CD4-positive, alpha-beta memory T cell (primary cell): Measurements from ENCODE around the gene EPHB1. TPM values are rescaled to one million over a fixed set of nuclear protein-coding genes. Genes with fewer than 3 reads are reported as not detected.

Experiments
- CTCF ChIA-PET: fragments of 350-600 bp; sonication (Branson Sonifier 250); formaldehyde crosslinking; loops from one replicate; lab custom pipeline; 2021; ENCODE audit warnings: inconsistent platforms; ENCODE audit not compliant: partially characterized antibody; lab: Charles Lee
- POLR2A ChIA-PET: fragments of 350-600 bp; sonication (Branson Sonifier 250); formaldehyde crosslinking; loops from one replicate; lab custom pipeline; 2021; ENCODE audit not compliant: partially characterized antibody; lab: Charles Lee
- DNase-seq, 5 donors: peaks; one replicate each; pipeline versions ENCODE4 v3.0.0 to v3.0.0-alpha.2; 2020 to 2022; ENCODE audit warnings: mixed read lengths in 1 of 5
- H3K27ac ChIP-seq: one replicate; pipeline ENCODE4 v1.7.0; 2013; ENCODE audit warnings: low read depth, low read length
- H3K27me3 ChIP-seq: 2 replicates; pipeline ENCODE4 v1.7.0; 2013; ENCODE audit warnings: mild to moderate bottlenecking, low read length, moderate library complexity; ENCODE audit not compliant: insufficient read depth
- H3K36me3 ChIP-seq: 2 replicates; pipeline ENCODE4 v1.7.0; 2013; ENCODE audit warnings: mild to moderate bottlenecking, low read length, moderate library complexity; ENCODE audit not compliant: insufficient read depth
- H3K4me1 ChIP-seq: 2 replicates; pipeline ENCODE4 v1.7.0; 2013; ENCODE audit warnings: mild to moderate bottlenecking, low read length, moderate library complexity; ENCODE audit not compliant: insufficient read depth
- H3K4me3 ChIP-seq, 2 donors: one replicate each; pipeline ENCODE4 v1.7.0; 2013; ENCODE audit warnings: low read length in 2 of 2, mild to moderate bottlenecking in 1 of 2
- H3K9me3 ChIP-seq, 2 donors: one replicate each; pipeline ENCODE4 v1.7.0; 2013; ENCODE audit warnings: low read length in 2 of 2, control low read depth in 1 of 2; ENCODE audit not compliant: control insufficient read depth in 1 of 2
- H3K27ac Mint-ChIP-seq, 7 donors: one replicate each; pipeline ENCODE4 v1.8.0; 2020 to 2021; ENCODE audit warnings: mixed read lengths in 7 of 7, mild to moderate bottlenecking in 6 of 7, inconsistent platforms in 3 of 7, moderate library complexity in 3 of 7
- H3K27me3 Mint-ChIP-seq, 2 donors: one replicate each; pipeline ENCODE4 v1.8.0; 2020 to 2021; ENCODE audit warnings: mixed read lengths in 2 of 2
- H3K36me3 Mint-ChIP-seq, 2 donors: one replicate each; pipeline ENCODE4 v1.8.0; 2020 to 2021; ENCODE audit warnings: mixed read lengths in 2 of 2, inconsistent platforms in 1 of 2, mild to moderate bottlenecking in 1 of 2
- H3K4me1 Mint-ChIP-seq, 4 donors: one replicate each; pipeline ENCODE4 v1.8.0; 2020 to 2021; ENCODE audit warnings: mixed read lengths in 4 of 4, mild to moderate bottlenecking in 1 of 4
- H3K4me3 Mint-ChIP-seq, 8 donors: one replicate each; pipeline ENCODE4 v1.8.0; 2020 to 2021; ENCODE audit warnings: mixed read lengths in 8 of 8, mild to moderate bottlenecking in 7 of 8, moderate library complexity in 6 of 8, inconsistent platforms in 3 of 8
- H3K9me3 Mint-ChIP-seq, 8 donors: one replicate each; pipeline ENCODE4 v1.8.0; 2020 to 2021; ENCODE audit warnings: mixed read lengths in 8 of 8, mild to moderate bottlenecking in 5 of 8, inconsistent platforms in 3 of 8, moderate library complexity in 1 of 8
- intact Hi-C: fragments of 100-400 bp; cut with micrococcal nuclease; formaldehyde crosslinking; loops from one replicate; pipeline ENCODE4 v1.15.1; 2023
- polyA plus RNA-seq, 2 donors: library from polyadenylated mRNA; unstranded; fragments of 300-500 nt; fragmentation: Illumina TruSeq; gene quantifications; one replicate each; pipeline ENCODE4 v1.2.3, GENCODE V29; 2021
- total RNA-seq, 2 experiments: library from RNA; stranded (reverse); gene quantifications; one replicate each; pipeline ENCODE4 v1.2.3, GENCODE V29; 2021

Gene EPHB1
- total and polyA plus RNA-seq, 4 experiments from 2014 or later = 0.30 to 0.69 (median 0.43) TPM; not detected in 1

- intact Hi-C loops = no loop called here
- Mint-ChIP-seq H3K4me3 (no peak overlapping the region), H3K36me3 (no peaks in the 10 kb centered on the region), H3K27me3 (no peaks in the 10 kb centered on the region), H3K4me1 (no peaks in the 10 kb centered on the region), H3K27ac (no peak overlapping the region), H3K9me3 (peaks cover 0 to 8% (median 0%) of the 10 kb centered on the region in 8 donors)
- Histone ChIP-seq H3K4me1 (no peaks in the 10 kb centered on the region), H3K36me3 (no peaks in the 10 kb centered on the region), H3K9me3 (no peaks in the 10 kb centered on the region), H3K4me3 (no peak overlapping the region), H3K27me3 (no peaks in the 10 kb centered on the region), H3K27ac (no peak overlapping the region)
- ChIA-PET CTCF (no interaction called here), POLR2A (no interaction called here)
- no peak for DNase-seq
These were observed 146.8 kb downstream of the EPHB1 start for GRCh38 chr3:134941820-134942219.

GRCh38 chr3:134944429-134944828, 149.4 kb downstream of the EPHB1 start:
- Mint-ChIP-seq H3K4me1 (no peaks in the 10 kb centered on the region), H3K27ac (no peak overlapping the region), H3K9me3 (peaks cover 0 to 8% (median 0%) of the 10 kb centered on the region in 8 donors), H3K27me3 (no peaks in the 10 kb centered on the region), H3K36me3 (no peaks in the 10 kb centered on the region), H3K4me3 (no peak overlapping the region)
- no peak for DNase-seq
- CTCF ChIA-PET = no interaction called here
- Histone ChIP-seq H3K4me3 (no peak overlapping the region), H3K4me1 (no peaks in the 10 kb centered on the region), H3K27me3 (no peaks in the 10 kb centered on the region), H3K27ac (no peak overlapping the region), H3K9me3 (no peaks in the 10 kb centered on the region), H3K36me3 (no peaks in the 10 kb centered on the region)
- intact Hi-C loops = no loop called here
- POLR2A ChIA-PET = no interaction called here

- Mint-ChIP-seq H3K9me3 (peaks cover 0 to 2% (median 0%) of the 10 kb centered on the region in 8 donors), H3K27me3 (no peaks in the 10 kb centered on the region), H3K27ac (no peak overlapping the region), H3K4me1 (no peaks in the 10 kb centered on the region), H3K4me3 (no peak overlapping the region), H3K36me3 (no peaks in the 10 kb centered on the region)
- H3K4me3 ChIP-seq = no peak overlapping the region
- H3K27me3 ChIP-seq = no peaks in the 10 kb centered on the region
- DNase-seq = no peak
- POLR2A ChIA-PET = no interaction called here
- no peak overlapping the region for H3K27ac ChIP-seq
- intact Hi-C loops = no loop called here
- no peaks in the 10 kb centered on the region for H3K9me3 ChIP-seq
- CTCF ChIA-PET = no interaction called here
- no peaks in the 10 kb centered on the region for H3K4me1 ChIP-seq
- H3K36me3 ChIP-seq = no peaks in the 10 kb centered on the region
These were observed 154.1 kb downstream of the EPHB1 start for GRCh38 chr3:134949150-134949549.

- H3K9me3 ChIP-seq = no peaks in the 10 kb centered on the region
- H3K4me1 ChIP-seq = no peaks in the 10 kb centered on the region
- no peaks in the 10 kb centered on the region for H3K4me1 Mint-ChIP-seq
- no peaks in the 10 kb centered on the region for H3K27me3 ChIP-seq
- CTCF ChIA-PET = no interaction called here
- DNase-seq = no peak
- no peak overlapping the region for H3K27ac Mint-ChIP-seq
- H3K4me3 Mint-ChIP-seq = no peak overlapping the region
- H3K9me3 Mint-ChIP-seq = peaks cover 0 to 2% (median 0%) of the 10 kb centered on the region in 8 donors
- no peak overlapping the region for H3K4me3 ChIP-seq
- H3K27ac ChIP-seq = no peak overlapping the region
- no peaks in the 10 kb centered on the region for H3K36me3 ChIP-seq
- no peaks in the 10 kb centered on the region for H3K36me3 Mint-ChIP-seq
- H3K27me3 Mint-ChIP-seq = peaks cover 0 to 2% of the 10 kb centered on the region in 2 donors
- POLR2A ChIA-PET = no interaction called here
- intact Hi-C loops = no loop called here
These were observed 157.3 kb downstream of the EPHB1 start for GRCh38 chr3:134952371-134952770.

DNA sequence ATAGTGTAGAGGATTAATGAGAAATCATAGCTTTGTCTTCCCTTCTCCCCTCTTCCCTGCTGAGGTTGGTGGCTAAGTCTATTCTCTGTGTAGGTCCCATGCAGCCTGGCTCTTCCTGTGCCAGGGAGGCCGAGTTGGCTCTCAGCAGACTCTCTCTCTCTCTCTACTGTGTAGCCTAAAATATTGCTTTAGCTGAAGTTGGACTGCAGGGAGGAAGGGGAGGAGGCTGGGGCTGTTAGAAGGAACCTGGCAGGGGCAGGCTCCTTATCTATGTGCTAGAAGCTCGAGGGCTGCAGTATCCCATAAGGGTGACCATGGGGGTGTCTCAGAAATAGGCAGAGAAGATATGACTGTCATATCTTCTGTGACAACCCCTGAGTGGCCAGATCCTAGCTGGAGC, 160.8 kb downstream of the EPHB1 start:
- Histone ChIP-seq H3K4me1 (no peaks in the 10 kb centered on the region), H3K9me3 (no peaks in the 10 kb centered on the region), H3K36me3 (no peaks in the 10 kb centered on the region), H3K27me3 (no peaks in the 10 kb centered on the region), H3K27ac (no peak overlapping the region), H3K4me3 (no peak overlapping the region)
- H3K4me3 Mint-ChIP-seq = no peak overlapping the region
- intact Hi-C loops = no loop called here
- no peaks in the 10 kb centered on the region for H3K4me1 Mint-ChIP-seq
- POLR2A ChIA-PET = no interaction called here
- H3K27me3 Mint-ChIP-seq = peaks cover 0 to 2% of the 10 kb centered on the region in 2 donors
- H3K9me3 Mint-ChIP-seq = peaks cover 0 to 2% (median 0%) of the 10 kb centered on the region in 8 donors
- no peak for DNase-seq
- CTCF ChIA-PET = no interaction called here
- H3K27ac Mint-ChIP-seq = no peak overlapping the region
- no peaks in the 10 kb centered on the region for H3K36me3 Mint-ChIP-seq

DNA sequence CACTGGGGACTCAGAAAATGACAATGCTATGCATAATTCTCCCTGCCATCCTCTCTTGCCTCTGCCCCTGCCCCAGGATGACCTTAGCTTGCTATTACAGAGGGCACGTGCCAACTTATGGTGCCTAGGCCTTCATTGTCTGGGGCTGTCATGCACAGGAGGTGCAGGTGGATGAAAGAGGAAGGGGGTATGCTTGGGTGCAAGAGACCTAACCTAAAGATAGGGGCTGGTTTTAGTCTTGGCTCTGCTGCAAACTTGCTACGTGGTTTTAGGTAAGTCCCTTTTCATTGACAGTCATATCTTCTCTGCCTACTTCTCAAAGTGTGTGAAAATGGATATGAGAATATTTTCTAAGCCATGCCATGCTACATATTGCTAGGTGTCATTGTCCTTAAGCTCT, 161.3 kb downstream of the EPHB1 start:
- intact Hi-C loops = no loop called here
- Mint-ChIP-seq H3K27me3 (peaks cover 0 to 2% of the 10 kb centered on the region in 2 donors), H3K27ac (no peak overlapping the region), H3K4me1 (no peaks in the 10 kb centered on the region), H3K4me3 (no peak overlapping the region), H3K9me3 (no peaks in the 10 kb centered on the region), H3K36me3 (no peaks in the 10 kb centered on the region)
- Histone ChIP-seq H3K27ac (no peak overlapping the region), H3K9me3 (no peaks in the 10 kb centered on the region), H3K4me1 (no peaks in the 10 kb centered on the region), H3K27me3 (no peaks in the 10 kb centered on the region), H3K36me3 (no peaks in the 10 kb centered on the region), H3K4me3 (no peak overlapping the region)
- ChIA-PET POLR2A (no interaction called here), CTCF (no interaction called here)
- no peak for DNase-seq

DNA sequence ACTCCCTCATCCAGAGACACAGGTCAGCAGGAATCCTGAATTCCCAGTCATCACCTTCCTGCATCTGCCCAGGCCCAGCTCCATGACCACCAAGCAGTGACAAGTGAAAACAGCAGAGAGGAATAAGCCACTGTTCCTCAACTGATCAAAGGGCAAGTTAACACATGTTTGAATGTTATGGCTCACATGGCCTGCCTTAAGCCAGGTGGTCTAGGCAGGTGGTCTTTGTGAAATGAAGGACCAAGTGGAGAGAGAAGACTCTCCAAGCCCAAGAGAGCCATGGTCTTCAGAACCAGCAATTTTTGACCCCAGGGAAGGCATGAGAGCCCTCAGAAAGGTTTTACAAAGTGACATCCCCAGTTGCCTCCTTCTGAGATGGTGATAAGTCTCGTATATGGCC, 161.8 kb downstream of the EPHB1 start:
- CTCF ChIA-PET = no interaction called here
- no peak overlapping the region for H3K4me3 Mint-ChIP-seq
- Histone ChIP-seq H3K9me3 (no peaks in the 10 kb centered on the region), H3K27me3 (no peaks in the 10 kb centered on the region), H3K36me3 (no peaks in the 10 kb centered on the region), H3K4me1 (no peaks in the 10 kb centered on the region), H3K4me3 (no peak overlapping the region), H3K27ac (no peak overlapping the region)
- intact Hi-C loops = no loop called here
- no peaks in the 10 kb centered on the region for H3K36me3 Mint-ChIP-seq
- no peak overlapping the region for H3K27ac Mint-ChIP-seq
- H3K27me3 Mint-ChIP-seq = peaks cover 0 to 2% of the 10 kb centered on the region in 2 donors
- DNase-seq = no peak
- no peaks in the 10 kb centered on the region for H3K9me3 Mint-ChIP-seq
- no peaks in the 10 kb centered on the region for H3K4me1 Mint-ChIP-seq
- POLR2A ChIA-PET = no interaction called here

- no peak overlapping the region for H3K27ac Mint-ChIP-seq
- H3K27ac ChIP-seq = no peak overlapping the region
- no peaks in the 10 kb centered on the region for H3K36me3 Mint-ChIP-seq
- no peak overlapping the region for H3K4me3 Mint-ChIP-seq
- H3K4me3 ChIP-seq = no peak overlapping the region
- no peaks in the 10 kb centered on the region for H3K9me3 ChIP-seq
- peaks cover 0 to 3% of the 10 kb centered on the region in 2 donors for H3K27me3 Mint-ChIP-seq
- no peaks in the 10 kb centered on the region for H3K36me3 ChIP-seq
- intact Hi-C loops = no loop called here
- ChIA-PET POLR2A (no interaction called here), CTCF (no interaction called here)
- no peaks in the 10 kb centered on the region for H3K9me3 Mint-ChIP-seq
- H3K4me1 ChIP-seq = no peaks in the 10 kb centered on the region
- no peak for DNase-seq
- H3K4me1 Mint-ChIP-seq = no peaks in the 10 kb centered on the region
- H3K27me3 ChIP-seq = no peaks in the 10 kb centered on the region
These were observed 164.5 kb downstream of the EPHB1 start for GRCh38 chr3:134959516-134959915.
